ENCODE data around the gene SRXN1.

The SRXN1 gene

GRCh38 chr20:615514-615913, 37.5 kb downstream of the SRXN1 start:
- DNase-seq (ENCODE audit: low read depth), result no peak
- TF ChIP-seq CTCF (conservative IDR thresholded peaks at IDR 0.05; ENCODE audit: control insufficient read depth, insufficient read depth, low read depth, low read length), result no peak
- H3K4me3 ChIP-seq (ENCODE audit: control insufficient read depth, low read depth, low read length), result no peak overlapping the region

- DNase-seq (ENCODE audit: low read depth), result no peak
- TF ChIP-seq CTCF (conservative IDR thresholded peaks at IDR 0.05; ENCODE audit: control insufficient read depth, insufficient read depth, low read depth, low read length), result no peak
- no peak overlapping the region for H3K4me3 ChIP-seq (ENCODE audit: control insufficient read depth, low read depth, low read length)
These were observed 41.2 kb downstream of the SRXN1 start for GRCh38 chr20:611843-612185.

GRCh38 chr20:611047-611842, 41.8 kb downstream of the SRXN1 start:
- H3K4me3 ChIP-seq (ENCODE audit: control insufficient read depth, low read depth, low read length), result no peak overlapping the region
- DNase-seq (ENCODE audit: low read depth), result no peak
- TF ChIP-seq CTCF (conservative IDR thresholded peaks at IDR 0.05; ENCODE audit: control insufficient read depth, insufficient read depth, low read depth, low read length), result no peak

GRCh38 chr20:610130-611046, 42.6 kb downstream of the SRXN1 start, which contains the start of gene TCF15:
TCF15 (minus strand) TSS chr20:610309; CDS start chr20:610237, 72 bp downstream.
- peak; percentile 11 for DNase-seq (ENCODE audit: low read depth)
- no peak for TF ChIP-seq CTCF (conservative IDR thresholded peaks at IDR 0.05; ENCODE audit: control insufficient read depth, insufficient read depth, low read depth, low read length)
- no peak within 1 kb of the TSS for H3K4me3 ChIP-seq (ENCODE audit: control insufficient read depth, low read depth, low read length)

DNA sequence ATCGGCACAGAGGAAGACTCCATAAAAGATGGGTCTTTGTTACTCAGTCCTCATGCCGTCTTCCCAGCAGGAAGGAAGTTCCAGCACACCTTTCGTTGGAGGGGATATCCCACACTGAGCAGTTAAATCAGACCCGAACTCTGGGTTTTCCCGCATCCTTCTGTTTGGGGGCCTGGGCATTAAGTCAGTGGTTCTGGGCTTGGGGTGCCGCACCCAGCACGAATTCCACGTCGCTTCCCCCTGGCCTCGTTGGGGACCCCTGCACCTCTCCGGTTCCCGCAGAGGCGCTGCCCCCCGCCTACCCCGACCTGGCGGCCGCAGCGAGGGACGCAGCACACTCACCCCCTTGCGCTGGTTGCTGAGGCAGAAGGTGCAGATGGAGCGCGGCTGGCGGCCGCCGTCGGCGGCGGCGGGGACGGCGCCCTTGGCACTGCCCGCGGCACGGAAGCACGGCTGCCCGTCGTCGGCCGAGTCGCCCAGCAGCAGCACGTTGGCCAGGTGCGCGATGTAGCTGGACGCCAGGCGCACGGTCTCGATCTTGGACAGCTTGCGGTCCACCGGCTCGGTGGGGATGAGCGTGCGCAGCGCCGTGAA, 43.5 kb downstream of the SRXN1 start:
- DNase-seq (ENCODE audit: low read depth), result no peak
- no peak for TF ChIP-seq CTCF (conservative IDR thresholded peaks at IDR 0.05; ENCODE audit: control insufficient read depth, insufficient read depth, low read depth, low read length)
- no peak overlapping the region for H3K4me3 ChIP-seq (ENCODE audit: control insufficient read depth, low read depth, low read length)

DNA sequence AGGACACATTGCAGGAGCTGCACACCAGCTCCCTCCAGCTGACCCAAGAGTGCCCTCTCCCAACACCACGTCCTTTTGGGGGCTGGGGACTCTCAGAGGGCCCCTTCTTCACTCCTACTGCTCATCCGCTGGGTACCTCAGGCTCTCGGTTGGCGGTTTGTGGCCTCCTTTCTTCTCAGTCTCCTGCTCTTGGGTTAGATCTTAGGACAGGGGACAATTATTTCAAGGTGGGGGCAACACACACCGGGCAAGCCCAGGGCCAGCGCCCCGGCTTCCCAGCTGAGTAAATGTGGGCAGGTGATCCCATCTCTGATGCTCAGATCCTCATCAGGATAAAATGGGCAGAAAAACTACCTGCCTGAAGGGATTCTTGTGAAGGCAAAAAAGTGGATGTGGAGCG, 44.0 kb downstream of the SRXN1 start:
- TF ChIP-seq CTCF (conservative IDR thresholded peaks at IDR 0.05; ENCODE audit: control insufficient read depth, insufficient read depth, low read depth, low read length), result no peak
- H3K4me3 ChIP-seq (ENCODE audit: control insufficient read depth, low read depth, low read length), result no peak overlapping the region
- no peak for DNase-seq (ENCODE audit: low read depth)

All from fibroblast of mammary gland (primary cell).